GM12865 (cell line): ENCODE results near the gene SCN8A.
"Not testable (repeated sequence)": the region's sequence is repeated elsewhere in the genome, so short reads cannot be mapped to it uniquely, and the experiment has no call there.

Experiments used
- DNase-seq: peaks from one replicate; pipeline ENCODE4 v3.0.0; 2010; ENCODE audit warnings: low read depth
- H3K4me3 ChIP-seq: 2 replicates; pipeline ENCODE4 v1.5.1; 2011; ENCODE audit warnings: mild to moderate bottlenecking, low read depth, low read length, control low read depth
- CTCF ChIP-seq: IDR thresholded peaks from 2 replicates; pipeline ENCODE4 v1.5.1; 2011; ENCODE audit warnings: low read length, control low read depth, low read depth, inconsistent platforms; ENCODE audit not compliant: insufficient read depth; ENCODE audit errors: missing control alignments

SCN8A gene

DNA sequence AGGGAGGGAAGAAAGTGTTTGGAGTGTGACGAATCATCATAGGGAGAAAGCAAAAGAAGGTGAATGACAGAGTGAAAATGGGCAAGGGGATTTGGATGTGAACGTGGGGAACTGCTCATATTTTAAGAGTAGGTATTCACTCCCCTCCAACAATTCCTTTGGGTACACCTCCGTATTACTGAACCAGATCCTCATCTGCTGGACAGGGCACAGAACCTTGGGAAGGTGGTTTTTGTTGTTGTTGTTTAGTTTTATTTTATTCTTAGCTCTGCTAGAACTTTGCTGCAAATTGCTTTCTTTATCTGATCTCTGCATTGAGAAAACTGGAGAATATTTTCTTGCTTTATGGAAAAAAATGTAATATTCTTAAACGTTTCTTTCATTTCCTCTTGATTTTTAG, 7.1 kb downstream of the SCN8A start:
- TF ChIP-seq CTCF: no peak
- no peak overlapping the region for H3K4me3 ChIP-seq
- DNase-seq: no peak

GRCh38 chr12:51600721-51601120, 9.7 kb downstream of the SCN8A start:
- no peak for TF ChIP-seq CTCF
- no peak overlapping the region for H3K4me3 ChIP-seq
- DNase-seq: no peak

- no peak overlapping the region for H3K4me3 ChIP-seq
- no peak for TF ChIP-seq CTCF
- no peak for DNase-seq
Measured at GRCh38 chr12:51601241-51601640, 10.2 kb downstream of the SCN8A start.

GRCh38 chr12:51605896-51606295, 14.9 kb downstream of the SCN8A start:
- not testable (repeated sequence) for H3K4me3 ChIP-seq

GRCh38 chr12:51607197-51607596, 16.2 kb downstream of the SCN8A start:
- not testable (repeated sequence) for H3K4me3 ChIP-seq, DNase-seq

More at GRCh38 chr12:51605896-51606295, 14.9 kb downstream of the SCN8A start:
- DNase-seq: not testable (repeated sequence)

GRCh38 chr12:51620448-51620847, 29.4 kb downstream of the SCN8A start:
- no peak for TF ChIP-seq CTCF
- no peak for DNase-seq
- no peak overlapping the region for H3K4me3 ChIP-seq

DNA sequence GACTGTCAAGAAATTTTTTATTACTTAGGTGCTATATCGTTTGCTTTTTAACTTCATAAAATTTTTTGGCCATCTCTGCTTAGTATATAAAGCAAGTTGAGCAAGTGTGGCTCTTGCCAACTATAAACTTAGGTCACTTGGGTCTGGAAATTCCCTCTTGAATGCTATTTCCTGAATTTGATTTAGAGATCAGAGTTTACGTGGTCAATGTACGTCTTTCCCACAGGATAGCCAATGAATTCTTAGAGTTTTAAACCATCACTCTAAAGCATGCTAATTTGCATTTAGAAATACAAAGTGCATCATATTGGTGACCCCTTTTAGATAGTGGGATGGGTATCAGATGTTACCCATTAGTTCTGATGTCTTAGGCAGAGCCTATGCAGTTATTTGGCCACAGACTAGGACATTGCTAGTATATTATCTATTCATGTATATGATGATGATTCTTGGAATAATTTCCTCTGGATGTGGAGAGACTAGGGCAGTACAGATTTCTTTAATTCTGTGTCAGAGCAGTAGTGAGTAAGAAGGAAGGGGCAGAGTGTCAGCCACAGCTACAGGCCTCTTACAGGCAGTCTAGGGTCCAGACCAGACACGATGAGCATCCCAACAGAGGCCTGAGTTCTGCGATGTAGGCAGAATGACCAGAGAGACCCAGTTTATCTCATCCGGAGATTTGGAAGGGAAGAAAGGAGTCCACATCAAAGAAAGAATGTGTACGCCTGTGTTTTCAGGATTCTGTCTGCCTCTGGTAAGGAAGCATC, 30.3 kb downstream of the SCN8A start:
- no peak overlapping the region for H3K4me3 ChIP-seq
- no peak for TF ChIP-seq CTCF
- no peak for DNase-seq

DNA sequence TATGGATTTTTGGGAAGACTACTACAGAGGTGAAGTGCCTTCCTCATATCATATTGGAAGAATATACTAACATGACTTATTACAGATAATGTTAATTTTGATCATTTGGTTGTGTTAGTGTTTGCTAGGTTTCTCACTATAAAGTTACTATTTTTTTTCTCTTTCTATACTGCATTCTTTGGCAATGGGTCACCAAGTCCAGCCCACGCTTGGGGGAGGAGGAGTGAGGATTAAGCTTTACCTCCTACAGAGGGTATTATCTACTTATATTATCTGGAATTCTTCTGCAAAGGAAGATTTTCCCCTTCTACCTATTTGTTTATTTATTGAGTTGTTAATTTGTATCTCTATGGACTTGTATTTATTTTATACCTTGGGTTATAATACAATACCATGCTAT, 31.5 kb downstream of the SCN8A start:
- no peak for TF ChIP-seq CTCF
- no peak for DNase-seq

More for the DNA sequence above, 31.5 kb downstream of the SCN8A start:
- no peak overlapping the region for H3K4me3 ChIP-seq
